Gastroesophageal sphincter (tissue), 3 donors: Measurements from ENCODE around the gene C11orf86.

Source experiments
- POLR2A ChIP-seq, 2 donors: fragments of 450-650 bp; IDR thresholded peaks; one replicate each; pipeline ENCODE4 v1.6.1; 2017; ENCODE audit warnings: antibody characterized with exemption in 2 of 2, mild to moderate bottlenecking in 2 of 2, moderate library complexity in 1 of 2
- POLR2AphosphoS5 ChIP-seq: sonication (generic); formaldehyde crosslinking; IDR thresholded peaks from one replicate; pipeline ENCODE4 v1.6.1; 2017; ENCODE audit warnings: antibody characterized with exemption
- TF ChIP-seq, protein P1 (sequence below), 4 experiments: fragments of 200-600 bp in 2 of 4; fragments of 450-650 bp in 2 of 4; sonication (generic) in 1 of 4; IDR thresholded peaks; one replicate each; pipeline ENCODE4 v1.5.1; 2017 to 2019; ENCODE audit warnings: antibody characterized with exemption in 4 of 4, mild to moderate bottlenecking in 2 of 4, moderate library complexity in 2 of 4

DNA sequence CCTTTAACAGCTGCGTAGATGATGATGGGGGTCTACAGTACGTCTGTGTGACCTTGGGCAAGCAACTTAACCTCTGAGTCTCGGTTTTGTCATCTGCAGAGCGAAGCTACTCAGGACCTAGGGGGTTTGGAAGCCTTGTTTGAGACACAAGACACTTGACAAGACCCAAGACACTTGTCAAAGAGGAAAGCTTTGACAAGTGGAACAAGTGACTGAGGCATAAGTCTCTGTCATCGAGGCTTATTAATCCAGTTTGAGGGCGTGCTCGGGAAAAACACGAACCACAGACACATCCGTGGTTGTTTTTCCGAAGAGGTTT lies 16.2 kb upstream of the C11orf86 start:
- TF ChIP-seq POLR2A (IDR thresholded peaks at IDR 0.05): no peak
- TF ChIP-seq, protein P1, sequence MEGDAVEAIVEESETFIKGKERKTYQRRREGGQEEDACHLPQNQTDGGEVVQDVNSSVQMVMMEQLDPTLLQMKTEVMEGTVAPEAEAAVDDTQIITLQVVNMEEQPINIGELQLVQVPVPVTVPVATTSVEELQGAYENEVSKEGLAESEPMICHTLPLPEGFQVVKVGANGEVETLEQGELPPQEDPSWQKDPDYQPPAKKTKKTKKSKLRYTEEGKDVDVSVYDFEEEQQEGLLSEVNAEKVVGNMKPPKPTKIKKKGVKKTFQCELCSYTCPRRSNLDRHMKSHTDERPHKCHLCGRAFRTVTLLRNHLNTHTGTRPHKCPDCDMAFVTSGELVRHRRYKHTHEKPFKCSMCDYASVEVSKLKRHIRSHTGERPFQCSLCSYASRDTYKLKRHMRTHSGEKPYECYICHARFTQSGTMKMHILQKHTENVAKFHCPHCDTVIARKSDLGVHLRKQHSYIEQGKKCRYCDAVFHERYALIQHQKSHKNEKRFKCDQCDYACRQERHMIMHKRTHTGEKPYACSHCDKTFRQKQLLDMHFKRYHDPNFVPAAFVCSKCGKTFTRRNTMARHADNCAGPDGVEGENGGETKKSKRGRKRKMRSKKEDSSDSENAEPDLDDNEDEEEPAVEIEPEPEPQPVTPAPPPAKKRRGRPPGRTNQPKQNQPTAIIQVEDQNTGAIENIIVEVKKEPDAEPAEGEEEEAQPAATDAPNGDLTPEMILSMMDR (IDR thresholded peaks at IDR 0.05): no peak
- no peak for TF ChIP-seq POLR2AphosphoS5
